CD14-positive monocyte (primary cell): ENCODE results near the gene BACH2. TPM values are rescaled to one million over a fixed set of nuclear protein-coding genes. Genes with fewer than 3 reads are reported as not detected.

Experiments used
- DNase-seq, 3 donors: peaks; one replicate each; pipeline ENCODE4 v3.0.0-alpha.2; 2011 to 2022
- H2AFZ ChIP-seq: 2 replicates; pipeline ENCODE4 v1.6.0; 2012; ENCODE audit warnings: mild to moderate bottlenecking, low read depth, low read length, inconsistent platforms; ENCODE audit not compliant: insufficient read depth, poor library complexity, severe bottlenecking
- H3K27ac ChIP-seq, 2 donors: 1 replicate in 1 of 2; 2 replicates in 1 of 2; pipeline ENCODE4 v1.5.1; 2012 to 2013; ENCODE audit warnings: low read length in 2 of 2, control low read depth in 1 of 2, inconsistent platforms in 1 of 2, low read depth in 1 of 2, mild to moderate bottlenecking in 1 of 2
- H3K27me3 ChIP-seq, 2 donors: one replicate each; pipeline versions ENCODE4 v1.6.0 to v1.6.1; 2011 to 2013; ENCODE audit warnings: low read length in 2 of 2; ENCODE audit not compliant: control insufficient read depth in 2 of 2, insufficient read depth in 2 of 2
- H3K36me3 ChIP-seq, 2 donors: replicated peaks in 1 of 2; 1 replicate in 1 of 2; 2 replicates in 1 of 2; pipeline versions ENCODE4 v1.5.1 to v1.6.1; 2012 to 2013; ENCODE audit warnings: low read length in 2 of 2, control low read depth in 1 of 2, inconsistent platforms in 1 of 2, mild to moderate bottlenecking in 1 of 2; ENCODE audit not compliant: insufficient read depth in 2 of 2, control insufficient read depth in 1 of 2
- H3K4me1 ChIP-seq, 2 donors: 1 replicate in 1 of 2; 2 replicates in 1 of 2; pipeline versions ENCODE4 v1.5.1 to v1.6.1; 2012 to 2013; ENCODE audit warnings: low read length in 2 of 2, control low read depth in 1 of 2, inconsistent platforms in 1 of 2, mild to moderate bottlenecking in 1 of 2, moderate library complexity in 1 of 2; ENCODE audit not compliant: insufficient read depth in 2 of 2, control insufficient read depth in 1 of 2
- H3K4me2 ChIP-seq: replicated peaks from 2 replicates; pipeline ENCODE3; 2012; ENCODE audit warnings: low read length, moderate library complexity, mild to moderate bottlenecking; ENCODE audit not compliant: poor library complexity, severe bottlenecking; ENCODE audit errors: extremely low read depth
- H3K4me3 ChIP-seq, 3 experiments: fragments of 200-600 bp in 1 of 3; sonication (generic) in 1 of 3; replicated peaks in 1 of 3; 1 replicate in 2 of 3; 2 replicates in 1 of 3; pipeline ENCODE4 v1.5.1; 2011 to 2013; ENCODE audit warnings: low read length in 3 of 3, mild to moderate bottlenecking in 3 of 3, control low read depth in 2 of 3, low read depth in 2 of 3, inconsistent platforms in 1 of 3, moderate library complexity in 1 of 3
- H3K79me2 ChIP-seq: 2 replicates; pipeline ENCODE4 v1.6.0; 2012; ENCODE audit warnings: mild to moderate bottlenecking, control low read depth, inconsistent platforms, low read length, moderate library complexity; ENCODE audit not compliant: insufficient read depth
- H3K9ac ChIP-seq: 2 replicates; pipeline ENCODE4 v1.6.0; 2017; ENCODE audit warnings: low read length, mild to moderate bottlenecking; ENCODE audit not compliant: insufficient read depth, poor library complexity, severe bottlenecking
- H3K9me3 ChIP-seq, 2 donors: replicated peaks in 1 of 2; 1 replicate in 1 of 2; 2 replicates in 1 of 2; pipeline versions ENCODE4 v1.5.1 to v1.6.1; 2012 to 2013; ENCODE audit warnings: low read length in 2 of 2, control low read depth in 1 of 2; ENCODE audit not compliant: control insufficient read depth in 1 of 2, insufficient read depth in 1 of 2
- H4K20me1 ChIP-seq: 2 replicates; pipeline ENCODE4 v1.6.0; 2012; ENCODE audit warnings: mild to moderate bottlenecking, low read length, control low read depth, moderate library complexity; ENCODE audit not compliant: insufficient read depth
- H3K27ac Mint-ChIP-seq, 7 donors: one replicate each; pipeline ENCODE4 v1.8.0; 2020; ENCODE audit warnings: mild to moderate bottlenecking in 7 of 7, mixed read lengths in 7 of 7, moderate library complexity in 6 of 7, inconsistent platforms in 2 of 7
- H3K27me3 Mint-ChIP-seq, 3 donors: one replicate each; pipeline ENCODE4 v1.8.0; 2021 to 2022; ENCODE audit warnings: low read depth in 3 of 3, mild to moderate bottlenecking in 3 of 3, mixed read lengths in 3 of 3, moderate library complexity in 3 of 3, inconsistent platforms in 1 of 3
- H3K36me3 Mint-ChIP-seq, 2 donors: one replicate each; pipeline ENCODE4 v1.8.0; 2020; ENCODE audit warnings: mixed read lengths in 2 of 2, inconsistent platforms in 1 of 2, mild to moderate bottlenecking in 1 of 2
- H3K4me1 Mint-ChIP-seq: one replicate; pipeline ENCODE4 v1.8.0; 2020; ENCODE audit warnings: mild to moderate bottlenecking, mixed read lengths
- H3K4me3 Mint-ChIP-seq, 2 donors: one replicate each; pipeline ENCODE4 v1.8.0; 2020; ENCODE audit warnings: mild to moderate bottlenecking in 2 of 2, mixed read lengths in 2 of 2, moderate library complexity in 1 of 2
- H3K9me3 Mint-ChIP-seq, 7 donors: one replicate each; pipeline ENCODE4 v1.8.0; 2020 to 2022; ENCODE audit warnings: mixed read lengths in 7 of 7, mild to moderate bottlenecking in 6 of 7, moderate library complexity in 6 of 7, inconsistent platforms in 2 of 7
- CTCF ChIP-seq: fragments of 200-600 bp; IDR thresholded peaks from one replicate; pipeline ENCODE4 v1.8.0; 2022; ENCODE audit warnings: antibody characterized with exemption, mild to moderate bottlenecking
- WGBS: methylation state at CpG from one replicate; pipeline ENCODE4 v1.1.5; 2013; ENCODE audit warnings: missing lambda C conversion rate; ENCODE audit not compliant: insufficient coverage; 5-methylcytosine and 5-hydroxymethylcytosine counted together
- intact Hi-C, 2 donors: fragments of 100-400 bp; cut with micrococcal nuclease; formaldehyde crosslinking; loops; one replicate each; pipeline versions ENCODE4 v1.15.0 to v1.15.1; 2023
- polyA plus RNA-seq, 3 donors: library from polyadenylated mRNA; depleted of rRNA in 1 of 3; unstranded in 2 of 3; stranded (reverse) in 1 of 3; fragments of 300-500 nt in 2 of 3; fragments of >200 nt in 1 of 3; fragmentation: Illumina TruSeq in 2 of 3; gene quantifications; 1 replicate in 2 of 3; 2 replicates in 1 of 3; pipeline ENCODE4 v1.2.3, GENCODE V29; 2012 to 2021

BACH2 gene
- polyA plus RNA-seq, 3 donors: 0.04 to 0.09 (median 0.05) TPM

- Mint-ChIP-seq H3K27me3 (peaks cover 0 to 4% (median 0%) of the 10 kb centered on the region in 3 donors), H3K9me3 (no peaks in the 10 kb centered on the region), H3K4me3 (no peak overlapping the region), H3K27ac (no peak overlapping the region), H3K4me1 (no peaks in the 10 kb centered on the region), H3K36me3 (no peaks in the 10 kb centered on the region)
- Histone ChIP-seq H3K27ac (no peak overlapping the region), H3K9me3 (no peaks in the 10 kb centered on the region), H2AFZ (no peak overlapping the region), H3K9ac (no peak overlapping the region), H3K27me3 (no peaks in the 10 kb centered on the region), H3K4me1 (no peaks in the 10 kb centered on the region), H3K79me2 (no peaks in the 10 kb centered on the region), H3K4me3 (no peak overlapping the region), H4K20me1 (no peaks in the 10 kb centered on the region), H3K4me2 (no peak overlapping the region), H3K36me3 (no peaks in the 10 kb centered on the region)
- no peak for TF ChIP-seq CTCF
- no peak for DNase-seq
- intact Hi-C loops: no loop called here
- no CpG with 5 or more reads among the region's 3 CpGs for WGBS
Measured at GRCh38 chr6:90326404-90327057, 29.9 kb upstream of the BACH2 start.

GRCh38 chr6:90323706-90324105 is 27.1 kb upstream of the BACH2 start:
- H3K9me3 Mint-ChIP-seq: no peaks in the 10 kb centered on the region
- peaks cover 0 to 3% (median 0%) of the 10 kb centered on the region in 3 donors for H3K27me3 Mint-ChIP-seq
- Histone ChIP-seq H3K4me1 (no peaks in the 10 kb centered on the region), H2AFZ (no peak overlapping the region), H3K4me2 (no peak overlapping the region), H3K36me3 (no peaks in the 10 kb centered on the region), H3K27ac (no peak overlapping the region), H4K20me1 (no peaks in the 10 kb centered on the region), H3K9me3 (no peaks in the 10 kb centered on the region), H3K4me3 (no peak overlapping the region), H3K79me2 (no peaks in the 10 kb centered on the region), H3K9ac (no peak overlapping the region), H3K27me3 (no peaks in the 10 kb centered on the region)
- no peak overlapping the region for H3K4me3 Mint-ChIP-seq
- 100% methylated on average over 4 of the region's 6 CpGs for WGBS
- no peak for DNase-seq
- TF ChIP-seq CTCF: no peak
- no peak overlapping the region for H3K27ac Mint-ChIP-seq
- intact Hi-C loops: no loop called here
- H3K36me3 Mint-ChIP-seq: no peaks in the 10 kb centered on the region
- H3K4me1 Mint-ChIP-seq: peaks cover 6% of the 10 kb centered on the region
